GM21528 (cell line): ENCODE results near the gene FAM24A.
"Not testable (repeated sequence)": the region's sequence is repeated elsewhere in the genome, so short reads cannot be mapped to it uniquely, and the experiment has no call there.

Experiments used
- ATAC-seq: cut with Tn5 transposase; IDR thresholded peaks from one replicate; pipeline ENCODE4 v1.9.1; 2021; ENCODE audit warnings: mild to moderate bottlenecking, moderate library complexity; ENCODE audit not compliant: unreplicated experiment, low FRiP score

FAM24A gene

DNA sequence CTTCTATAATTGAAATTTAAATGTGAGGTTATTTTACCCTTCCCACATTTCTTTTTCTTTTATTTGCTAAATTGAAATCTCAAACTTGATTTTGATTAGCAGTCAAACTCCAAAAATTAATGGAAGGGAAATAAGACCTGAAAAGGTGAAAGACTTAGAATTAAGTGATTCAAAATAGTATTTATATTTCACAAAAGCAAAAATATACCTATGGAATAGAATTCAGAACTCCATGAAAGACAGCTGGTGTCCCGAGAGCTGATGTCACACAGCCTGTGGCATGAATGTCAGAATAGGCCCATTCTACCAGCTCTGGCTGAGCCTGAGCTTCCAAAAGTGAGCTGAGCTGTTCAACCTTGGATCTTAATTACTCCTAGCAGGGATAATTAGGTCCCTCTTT, at the start of gene FAM24A:
Gene FAM24A, plus strand, starts transcription at position 301 of the 400 bp plus-strand sequence. CDS start 1,025 bp downstream, outside the sequence.
- ATAC-seq = no peak

DNA sequence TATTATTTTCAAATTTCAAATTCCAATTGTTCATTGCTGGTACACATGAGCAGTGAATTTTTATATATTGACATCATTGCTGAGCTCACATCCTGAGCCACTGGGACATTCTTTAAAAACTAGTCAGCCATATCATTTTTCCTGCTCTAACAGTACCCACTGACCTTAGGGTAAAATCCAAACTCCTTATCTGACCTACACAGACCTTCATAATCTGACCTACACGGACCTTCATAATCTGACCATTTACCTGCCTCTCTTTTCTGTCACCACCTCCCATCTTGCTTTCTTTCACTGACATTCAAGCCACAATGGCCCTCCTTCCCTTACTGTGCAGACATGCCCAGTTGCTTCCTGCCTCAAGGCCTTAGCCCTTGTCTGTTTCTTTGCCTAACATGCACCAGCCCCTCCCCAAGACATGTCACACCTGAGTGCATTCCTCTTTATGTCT, 48.7 kb upstream of the FAM24A start:
- ATAC-seq = no peak

GRCh38 chr10:122863216-122864193, 46.9 kb upstream of the FAM24A start:
- ATAC-seq = no peak

- no peak for ATAC-seq
Measured at GRCh38 chr10:122864194-122864592, 46.2 kb upstream of the FAM24A start.

GRCh38 chr10:122864901-122865300, 45.5 kb upstream of the FAM24A start:
- no peak for ATAC-seq

DNA sequence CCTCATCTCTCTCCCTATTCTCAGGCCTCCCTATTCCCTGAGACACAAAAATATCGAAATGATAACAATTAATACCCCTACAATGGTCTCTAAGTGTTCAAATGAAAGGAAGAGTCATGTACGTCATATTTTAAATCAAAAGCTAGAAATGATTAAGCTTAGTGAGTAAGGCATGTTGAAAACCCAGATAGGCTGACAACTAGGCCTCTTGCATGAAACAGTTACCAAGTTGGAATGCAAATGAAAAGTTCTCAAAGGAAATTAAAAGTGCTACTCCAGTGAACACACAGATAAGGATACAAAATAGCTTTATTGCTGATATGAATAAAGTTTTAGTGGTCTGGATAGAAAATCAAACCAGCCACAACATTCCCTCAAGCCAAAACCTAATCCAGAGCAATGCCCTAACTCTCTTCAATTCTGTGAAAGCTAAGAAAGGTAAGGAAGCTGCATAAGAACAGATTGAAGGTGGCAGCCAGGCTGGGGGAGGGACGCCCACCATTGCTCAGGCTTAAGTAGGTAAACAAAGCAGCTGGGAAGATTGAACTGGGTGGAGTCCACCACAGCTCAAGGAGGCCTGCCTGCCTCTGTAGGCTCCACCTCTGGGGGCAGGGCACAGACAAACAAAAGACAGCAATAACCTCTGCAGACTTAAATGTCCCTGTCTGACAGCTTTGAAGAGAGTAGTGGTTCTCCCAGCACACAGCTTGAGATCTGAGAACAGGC, 43.5 kb upstream of the FAM24A start:
- ATAC-seq = not testable (repeated sequence)

- ATAC-seq = not testable (repeated sequence)
Measured at GRCh38 chr10:122868768-122869167, 41.6 kb upstream of the FAM24A start.

DNA sequence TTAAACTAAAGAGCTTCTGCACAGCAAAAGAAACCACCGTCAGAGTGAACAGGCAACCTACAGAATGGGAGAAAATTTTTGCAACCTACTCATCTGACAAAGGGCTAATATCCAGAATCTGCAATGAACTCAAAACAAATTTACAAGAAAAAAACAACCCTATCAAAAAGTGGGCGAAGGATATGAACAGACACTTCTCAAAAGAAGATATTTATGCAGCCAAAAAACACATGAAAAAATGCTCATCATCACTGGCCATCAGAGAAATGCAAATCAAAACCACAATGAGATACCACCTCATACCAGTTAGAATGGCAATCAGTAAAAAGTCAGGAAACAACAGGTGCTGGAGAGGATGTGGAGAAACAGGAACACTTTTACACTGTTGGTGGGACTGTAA, 38.5 kb upstream of the FAM24A start:
- not testable (repeated sequence) for ATAC-seq

GRCh38 chr10:122875843-122876466, 34.5 kb upstream of the FAM24A start:
- ATAC-seq = no peak

- no peak for ATAC-seq
Measured at GRCh38 chr10:122876467-122876855, 33.9 kb upstream of the FAM24A start.

DNA sequence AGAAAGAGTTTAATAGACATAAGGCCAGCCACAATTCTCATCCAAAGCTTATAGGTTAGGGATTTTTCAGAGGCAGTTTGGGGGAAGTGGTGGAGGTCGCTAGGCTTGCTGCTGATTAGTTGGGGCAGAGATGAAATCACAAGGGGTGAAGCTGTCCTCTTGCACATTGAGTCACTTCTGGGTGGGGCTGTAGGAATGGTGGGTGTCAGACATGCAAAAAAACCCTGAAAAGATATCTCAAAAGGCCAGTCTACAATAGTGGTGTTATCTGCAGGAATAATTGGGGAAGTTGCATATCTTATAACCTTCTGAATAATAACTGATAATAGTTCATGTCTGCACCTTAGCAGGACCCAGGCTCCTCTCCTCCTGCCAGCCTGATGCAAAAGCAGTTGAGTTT, 33.1 kb upstream of the FAM24A start:
- ATAC-seq = no peak

DNA sequence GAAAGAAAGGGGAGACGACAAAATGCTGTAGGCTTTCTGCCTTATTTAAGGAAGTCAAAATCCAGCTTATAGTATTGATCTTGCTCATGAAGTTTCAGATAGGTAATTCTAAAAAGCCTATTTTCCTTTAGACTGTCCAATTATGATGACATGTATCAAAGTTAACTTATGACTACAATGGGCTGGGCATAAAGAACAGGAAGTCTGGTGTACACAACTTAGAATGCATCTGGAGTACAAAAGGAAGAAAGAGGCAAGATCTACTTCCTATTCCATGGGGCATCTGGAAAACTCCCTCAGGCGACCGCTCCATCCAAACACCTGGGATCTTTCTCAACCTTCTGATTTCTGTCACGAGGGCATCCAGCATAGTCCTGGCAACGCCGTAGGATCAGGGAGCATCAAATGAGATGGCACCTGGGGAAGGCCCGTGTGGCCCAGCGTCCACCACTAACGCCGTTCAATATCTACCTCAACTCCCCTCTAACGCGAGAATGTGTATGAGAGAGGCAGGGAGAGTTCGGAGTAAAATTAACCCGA, 31.5 kb upstream of the FAM24A start:
- peak; percentile 19 for ATAC-seq

- ATAC-seq = peak; percentile 83
Measured at GRCh38 chr10:122879339-122880273, 30.8 kb upstream of the FAM24A start, which contains the start of gene FAM24B. TSS of gene FAM24B (minus strand) at chr10:122879581. CDS start at chr10:122850515, 29,066 bp downstream.

GRCh38 chr10:122882766-122883165, 27.6 kb upstream of the FAM24A start:
- no peak for ATAC-seq

DNA sequence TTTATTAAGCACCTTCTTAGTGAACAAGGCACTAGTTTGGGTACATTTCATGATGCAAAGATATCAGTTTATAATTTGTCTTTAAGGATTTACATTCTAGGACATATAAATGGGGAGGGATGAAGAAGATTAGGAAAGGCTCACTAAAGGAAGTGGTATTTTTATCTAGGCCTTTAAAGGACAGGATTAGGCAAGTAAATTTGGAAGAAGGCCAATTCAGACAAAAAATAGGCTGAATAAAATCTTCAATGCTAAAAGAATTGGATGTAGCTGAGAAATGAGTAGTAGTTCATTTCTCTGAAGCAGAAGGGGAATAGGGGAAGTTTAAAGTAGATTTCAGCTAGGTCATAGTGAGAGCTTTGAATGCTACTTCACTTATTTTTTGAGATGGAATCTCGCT, 26.2 kb upstream of the FAM24A start:
- ATAC-seq = no peak

- no peak for ATAC-seq
Measured at GRCh38 chr10:122894261-122894944, 16.0 kb upstream of the FAM24A start.

DNA sequence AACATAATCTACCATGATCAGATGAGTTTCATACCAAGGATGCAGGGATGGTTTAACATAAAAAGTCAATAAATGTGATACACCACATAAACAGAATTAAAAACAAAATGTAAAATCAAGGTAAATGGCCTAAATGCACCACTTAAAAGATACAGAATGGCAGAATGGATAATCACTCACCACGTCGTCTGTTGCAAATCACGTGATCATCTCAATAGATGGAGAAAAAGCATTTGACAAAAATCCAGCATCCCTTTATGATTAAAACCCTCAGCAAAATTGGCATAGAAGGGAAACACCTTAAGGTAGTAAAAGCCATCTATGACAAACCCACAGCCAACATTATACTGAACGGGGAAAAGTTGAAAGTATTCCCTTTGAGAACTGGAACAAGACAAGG, 6.5 kb upstream of the FAM24A start:
- not testable (repeated sequence) for ATAC-seq

- no peak for ATAC-seq
Measured at GRCh38 chr10:122911889-122912484, 1.6 kb downstream of the FAM24A start.
